DOHH2 (cell line): ENCODE results near the gene NTNG1.

Experiments used
- H3F3A ChIP-seq: fragments of 200-600 bp; sonication (generic), shearing (Covaris generic); 2 replicates; pipeline ENCODE4 v1.6.0; 2016; ENCODE audit warnings: antibody characterized with exemption, mild to moderate bottlenecking; ENCODE audit not compliant: control insufficient read depth, insufficient read depth
- H3K27ac ChIP-seq: fragments of 200-600 bp; sonication (generic); 2 replicates; pipeline ENCODE4 v1.5.1; 2014; ENCODE audit warnings: low read depth, mild to moderate bottlenecking, low read length, moderate library complexity
- H3K27me3 ChIP-seq: fragments of 200-600 bp; sonication (generic); 2 replicates; pipeline ENCODE4 v1.6.1; 2014; ENCODE audit warnings: mild to moderate bottlenecking, low read length, mixed read lengths; ENCODE audit not compliant: control insufficient read depth
- H3K36me3 ChIP-seq: fragments of 200-600 bp; sonication (generic); 2 replicates; pipeline ENCODE4 v1.6.1; 2014; ENCODE audit warnings: mild to moderate bottlenecking, low read length, moderate library complexity, mixed read lengths; ENCODE audit not compliant: control insufficient read depth
- H3K4me1 ChIP-seq: fragments of 200-600 bp; sonication (generic); 2 replicates; pipeline ENCODE4 v1.6.1; 2014; ENCODE audit warnings: mild to moderate bottlenecking, low read length, mixed read lengths; ENCODE audit not compliant: control insufficient read depth
- H3K4me2 ChIP-seq: fragments of 200-600 bp; sonication (generic); 2 replicates; pipeline ENCODE4 v1.6.0; 2014; ENCODE audit warnings: mild to moderate bottlenecking, low read length, moderate library complexity
- H3K4me3 ChIP-seq: fragments of 200-600 bp; sonication (generic); 2 replicates; pipeline ENCODE4 v1.5.1; 2014; ENCODE audit warnings: mild to moderate bottlenecking, low read length, mixed read lengths
- H3K79me2 ChIP-seq: fragments of 200-600 bp; sonication (generic); 2 replicates; pipeline ENCODE4 v1.6.1; 2014; ENCODE audit warnings: mild to moderate bottlenecking, low read length, mixed read lengths; ENCODE audit not compliant: control insufficient read depth
- H3K9me2 ChIP-seq: fragments of 200-600 bp; sonication (generic); replicated peaks from 2 replicates; pipeline ENCODE4 v1.6.1; 2014; ENCODE audit warnings: mild to moderate bottlenecking, low read length, mixed read lengths; ENCODE audit not compliant: control insufficient read depth
- H3K9me3 ChIP-seq: fragments of 200-600 bp; sonication (generic); 2 replicates; pipeline ENCODE4 v1.6.1; 2014; ENCODE audit warnings: antibody characterized with exemption, low read length, mixed read lengths; ENCODE audit not compliant: control insufficient read depth, insufficient read depth
- H4K20me1 ChIP-seq: fragments of 200-600 bp; sonication (generic); 2 replicates; pipeline ENCODE4 v1.6.0; 2014; ENCODE audit warnings: low read depth, mild to moderate bottlenecking, antibody characterized with exemption, low read length, moderate library complexity; ENCODE audit not compliant: control insufficient read depth, insufficient read depth
- CTCF ChIP-seq: fragments of 200-600 bp; sonication (generic); IDR thresholded peaks from one replicate; pipeline ENCODE4 v1.5.1; 2014; ENCODE audit warnings: antibody characterized with exemption, mild to moderate bottlenecking, low read depth, low read length; ENCODE audit not compliant: poor library complexity, severe bottlenecking
- EZH2phosphoT487 ChIP-seq: fragments of 200-600 bp; sonication (generic); IDR thresholded peaks from 2 replicates; pipeline ENCODE4 v1.6.1; 2017; ENCODE audit warnings: borderline replicate concordance, mild to moderate bottlenecking, antibody characterized with exemption, low read length, moderate library complexity, mixed read lengths

NTNG1 gene

DNA sequence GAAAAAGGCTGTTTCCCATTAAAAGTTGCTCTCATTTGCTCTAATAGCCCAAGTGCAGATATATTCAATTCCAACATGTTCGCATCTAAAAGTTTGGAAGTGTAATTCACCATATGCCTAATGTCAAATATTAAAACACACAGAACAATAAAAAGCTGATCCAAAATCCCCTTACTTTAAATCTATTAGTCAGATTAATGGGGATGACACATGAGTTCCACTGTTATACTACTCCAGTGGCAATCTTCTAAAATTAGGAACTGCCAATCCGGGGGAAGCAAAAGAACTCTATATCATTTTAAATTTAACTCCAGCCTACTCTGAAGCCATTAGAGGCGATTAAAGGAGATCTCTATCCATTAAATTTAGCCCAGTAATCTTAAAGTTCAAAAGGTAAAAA is 317.1 kb downstream of the NTNG1 start:
- Histone ChIP-seq H3K9me3 (no peaks in the 10 kb centered on the region), H3K4me1 (peaks cover 50% of the 10 kb centered on the region), H3K36me3 (no peaks in the 10 kb centered on the region), H3K27me3 (no peaks in the 10 kb centered on the region), H3K27ac (0 out of 2 replicates have a peak overlapping the region, but pooled peaks have one; percentile 58), H3K4me2 (peak overlapping the region; percentile 57), H3F3A (peaks cover 3% of the 10 kb centered on the region), H4K20me1 (no peaks in the 10 kb centered on the region), H3K79me2 (no peaks in the 10 kb centered on the region), H3K9me2 (no peaks in the 10 kb centered on the region), H3K4me3 (no peak overlapping the region)
- TF ChIP-seq CTCF (no peak), EZH2phosphoT487 (no peak)

GRCh38 chr1:107459204-107459904 is 318.5 kb downstream of the NTNG1 start:
- Histone ChIP-seq H3K27ac (peak overlapping the region; percentile 58), H3K4me1 (peaks cover 36% of the 10 kb centered on the region), H3K4me2 (peak overlapping the region; percentile 57), H3K79me2 (no peaks in the 10 kb centered on the region), H3F3A (peaks cover 3% of the 10 kb centered on the region), H3K36me3 (no peaks in the 10 kb centered on the region), H4K20me1 (no peaks in the 10 kb centered on the region), H3K4me3 (peak overlapping the region; percentile 35), H3K9me3 (no peaks in the 10 kb centered on the region), H3K9me2 (no peaks in the 10 kb centered on the region), H3K27me3 (no peaks in the 10 kb centered on the region)
- TF ChIP-seq EZH2phosphoT487 = no peak
- peak; percentile 38 for TF ChIP-seq CTCF

DNA sequence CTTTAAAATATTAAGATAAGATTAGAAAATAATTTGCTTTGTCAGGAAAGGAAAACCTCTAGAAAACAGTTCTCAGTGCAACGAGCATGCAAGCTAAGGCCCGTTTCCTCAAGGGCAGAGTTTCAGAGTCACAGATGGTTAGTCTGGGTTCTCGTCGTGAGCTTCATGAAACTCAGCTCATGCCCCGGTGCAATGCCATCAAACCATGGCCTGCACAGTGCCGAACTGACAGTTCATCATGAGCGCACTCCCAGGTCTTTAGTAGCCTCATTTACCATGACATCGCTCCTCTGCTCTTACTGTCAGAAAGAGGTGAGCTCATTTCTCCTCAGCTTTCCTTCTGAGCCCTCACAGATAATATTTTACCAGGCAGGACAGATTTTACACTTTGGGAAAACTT is 319.2 kb downstream of the NTNG1 start:
- H3K79me2 ChIP-seq = no peaks in the 10 kb centered on the region
- TF ChIP-seq CTCF = no peak
- no peak for TF ChIP-seq EZH2phosphoT487
- H4K20me1 ChIP-seq = no peaks in the 10 kb centered on the region
- peak overlapping the region; percentile 58 for H3K27ac ChIP-seq
- H3K36me3 ChIP-seq = no peaks in the 10 kb centered on the region
- H3K9me3 ChIP-seq = no peaks in the 10 kb centered on the region
- peaks cover 31% of the 10 kb centered on the region for H3K4me1 ChIP-seq
- no peaks in the 10 kb centered on the region for H3K27me3 ChIP-seq
- 0 out of 2 replicates have a peak overlapping the region, but pooled peaks have one; percentile 16 for H3K4me3 ChIP-seq
- peak overlapping the region; percentile 57 for H3K4me2 ChIP-seq
- H3K9me2 ChIP-seq = no peaks in the 10 kb centered on the region
- peaks cover 3% of the 10 kb centered on the region for H3F3A ChIP-seq

DNA sequence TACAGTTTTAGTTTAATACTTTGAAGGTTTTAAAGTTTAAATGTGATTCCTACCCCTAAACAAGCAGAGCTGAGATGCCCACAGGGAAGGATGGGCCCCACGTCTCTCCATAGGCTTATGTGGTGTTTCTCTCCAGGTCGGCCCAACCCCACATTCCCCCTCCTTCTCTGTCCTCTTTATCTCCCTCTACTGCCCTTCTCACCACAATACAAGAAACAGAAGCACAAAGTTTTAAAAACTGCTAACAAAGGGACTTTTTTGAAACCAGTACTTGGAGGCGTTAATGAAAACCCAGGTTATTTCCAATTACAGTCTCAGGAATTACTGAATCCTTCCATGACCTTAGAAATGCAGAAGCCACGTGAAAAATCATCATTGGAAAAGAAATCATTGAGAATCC is 324.0 kb downstream of the NTNG1 start:
- peak; percentile 23 for TF ChIP-seq CTCF
- no peak for TF ChIP-seq EZH2phosphoT487
- Histone ChIP-seq H3K27me3 (no peaks in the 10 kb centered on the region), H3K4me3 (no peak overlapping the region), H3K9me2 (no peaks in the 10 kb centered on the region), H4K20me1 (no peaks in the 10 kb centered on the region), H3K4me1 (peaks cover 8% of the 10 kb centered on the region), H3K4me2 (no peak overlapping the region), H3K36me3 (no peaks in the 10 kb centered on the region), H3K9me3 (no peaks in the 10 kb centered on the region), H3K79me2 (no peaks in the 10 kb centered on the region), H3F3A (no peaks in the 10 kb centered on the region), H3K27ac (no peak overlapping the region)
